Measurements from ENCODE around the gene HMCN2. TPM values are rescaled to one million over a fixed set of nuclear protein-coding genes. Genes with fewer than 3 reads are reported as not detected.

HMCN2 gene
- total RNA-seq, 4 donors from 2014 or later: 9.6 to 21.1 (median 15.5) TPM

DNA sequence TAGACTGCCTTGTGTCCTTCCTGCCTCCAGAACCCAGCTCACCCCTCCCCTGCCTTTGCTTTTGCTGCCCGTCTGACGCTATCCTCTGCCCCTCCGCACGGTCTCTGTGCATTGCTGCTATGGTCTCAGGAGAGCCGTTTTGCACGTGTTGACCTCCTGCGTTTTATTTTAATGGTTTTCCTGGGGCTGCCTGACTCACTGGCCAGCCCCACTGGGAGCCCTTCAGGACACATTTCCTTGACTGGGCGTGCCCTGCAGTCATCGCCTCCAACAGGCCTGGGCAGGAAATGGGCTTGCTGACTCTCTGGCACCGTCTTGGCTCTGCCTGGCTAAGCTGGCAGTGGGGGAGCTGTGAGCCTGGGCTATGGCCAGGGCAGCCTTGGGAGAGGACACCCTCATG lies 161.3 kb downstream of the HMCN2 start:
- TF ChIP-seq, protein P1, sequence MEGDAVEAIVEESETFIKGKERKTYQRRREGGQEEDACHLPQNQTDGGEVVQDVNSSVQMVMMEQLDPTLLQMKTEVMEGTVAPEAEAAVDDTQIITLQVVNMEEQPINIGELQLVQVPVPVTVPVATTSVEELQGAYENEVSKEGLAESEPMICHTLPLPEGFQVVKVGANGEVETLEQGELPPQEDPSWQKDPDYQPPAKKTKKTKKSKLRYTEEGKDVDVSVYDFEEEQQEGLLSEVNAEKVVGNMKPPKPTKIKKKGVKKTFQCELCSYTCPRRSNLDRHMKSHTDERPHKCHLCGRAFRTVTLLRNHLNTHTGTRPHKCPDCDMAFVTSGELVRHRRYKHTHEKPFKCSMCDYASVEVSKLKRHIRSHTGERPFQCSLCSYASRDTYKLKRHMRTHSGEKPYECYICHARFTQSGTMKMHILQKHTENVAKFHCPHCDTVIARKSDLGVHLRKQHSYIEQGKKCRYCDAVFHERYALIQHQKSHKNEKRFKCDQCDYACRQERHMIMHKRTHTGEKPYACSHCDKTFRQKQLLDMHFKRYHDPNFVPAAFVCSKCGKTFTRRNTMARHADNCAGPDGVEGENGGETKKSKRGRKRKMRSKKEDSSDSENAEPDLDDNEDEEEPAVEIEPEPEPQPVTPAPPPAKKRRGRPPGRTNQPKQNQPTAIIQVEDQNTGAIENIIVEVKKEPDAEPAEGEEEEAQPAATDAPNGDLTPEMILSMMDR (IDR thresholded peaks at IDR 0.05): no peak
- Histone ChIP-seq H3K36me3 (peaks cover 0 to 44% of the 10 kb centered on the region in 2 donors), H3K27me3 (no peaks in the 10 kb centered on the region), H3K4me1 (peaks cover 0 to 11% (median 0%) of the 10 kb centered on the region in 3 donors), H3K9me3 (no peaks in the 10 kb centered on the region), H3K27ac (no peak overlapping the region), H3K4me3 (no peak overlapping the region)
- 79% methylated on average over 6 of the region's 10 CpGs; no CpG with 5 or more reads in 1 of the 2 donors for WGBS, 2 donors (ENCODE audit: low coverage in 1 of 2)
- peak; percentile 31 for ATAC-seq

DNA sequence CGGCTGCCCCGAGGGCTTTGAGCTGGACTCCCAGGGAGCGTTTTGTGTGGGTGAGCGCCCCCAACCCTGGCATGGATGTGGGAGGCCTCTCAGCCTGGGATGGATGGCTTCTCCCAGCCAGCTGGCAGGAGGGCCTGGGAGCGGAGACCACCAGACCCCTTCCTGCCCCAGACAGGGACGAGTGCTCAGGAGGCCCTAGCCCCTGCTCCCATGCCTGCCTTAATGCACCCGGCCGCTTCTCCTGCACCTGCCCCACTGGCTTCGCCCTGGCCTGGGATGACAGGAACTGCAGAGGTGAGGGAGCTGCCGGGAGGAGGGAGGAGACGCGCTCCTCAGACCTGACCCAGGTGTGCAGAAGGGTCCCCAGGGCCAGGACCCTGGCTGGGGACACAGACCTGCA lies 161.8 kb downstream of the HMCN2 start:
- TF ChIP-seq, protein P1 (IDR thresholded peaks at IDR 0.05): no peak
- TF ChIP-seq POLR2AphosphoS5 (IDR thresholded peaks at IDR 0.05): no peak
- no peak for TF ChIP-seq POLR2A (IDR thresholded peaks at IDR 0.05)
- no peak for TF ChIP-seq EP300 (IDR thresholded peaks at IDR 0.05)

DNA sequence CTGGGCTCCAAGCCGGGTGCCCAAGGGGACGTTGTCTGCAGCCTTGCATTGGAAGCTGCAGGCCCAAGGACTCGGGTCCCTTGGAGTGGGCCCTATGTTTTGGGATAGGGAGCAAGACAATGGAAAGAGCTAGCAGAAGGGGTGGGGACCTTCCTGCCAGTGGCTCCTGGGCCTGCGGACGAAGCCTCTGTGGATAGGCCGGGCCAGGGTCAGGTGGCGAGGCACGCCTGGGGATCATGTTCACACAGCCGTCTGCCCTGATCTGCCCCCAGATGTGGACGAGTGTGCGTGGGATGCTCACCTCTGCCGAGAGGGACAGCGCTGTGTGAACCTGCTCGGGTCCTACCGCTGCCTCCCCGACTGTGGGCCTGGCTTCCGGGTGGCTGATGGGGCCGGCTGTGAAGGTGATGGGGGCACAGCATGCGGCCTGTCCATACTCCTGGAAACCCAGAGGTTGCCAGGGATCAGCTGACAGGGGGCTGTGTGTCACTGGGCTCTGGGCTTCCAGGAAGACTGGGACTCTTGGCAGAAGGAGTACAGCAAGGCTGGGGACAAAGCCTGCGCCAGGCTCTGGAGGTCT lies 162.6 kb downstream of the HMCN2 start:
- TF ChIP-seq POLR2A (IDR thresholded peaks at IDR 0.05) (no peak), POLR2AphosphoS5 (IDR thresholded peaks at IDR 0.05) (no peak), EP300 (IDR thresholded peaks at IDR 0.05) (no peak)
- TF ChIP-seq, protein P1 (IDR thresholded peaks at IDR 0.05): no peak
- Histone ChIP-seq H3K27ac (no peak overlapping the region), H3K4me1 (peaks cover 0 to 12% (median 4%) of the 10 kb centered on the region in 3 donors), H3K27me3 (peaks cover 2% of the 10 kb centered on the region), H3K4me3 (no peak overlapping the region), H3K9me3 (no peaks in the 10 kb centered on the region), H3K36me3 (peaks cover 0 to 44% of the 10 kb centered on the region in 2 donors)
- no peak for ATAC-seq
- 100% methylated on average over 3 of the region's 20 CpGs; no CpG with 5 or more reads in 1 of the 2 donors for WGBS, 2 donors (ENCODE audit: low coverage in 1 of 2)

More for the DNA sequence above, 161.8 kb downstream of the HMCN2 start:
- peaks cover 0 to 44% of the 10 kb centered on the region in 2 donors for H3K36me3 ChIP-seq
- no peak for ATAC-seq
- H3K4me1 ChIP-seq: peaks cover 0 to 11% (median 0%) of the 10 kb centered on the region in 3 donors
- no peak overlapping the region for H3K4me3 ChIP-seq
- no peaks in the 10 kb centered on the region for H3K9me3 ChIP-seq
- WGBS, 2 donors (ENCODE audit: low coverage in 1 of 2): no CpG with 5 or more reads among the region's 12 CpGs
- no peak overlapping the region for H3K27ac ChIP-seq
- no peaks in the 10 kb centered on the region for H3K27me3 ChIP-seq

DNA sequence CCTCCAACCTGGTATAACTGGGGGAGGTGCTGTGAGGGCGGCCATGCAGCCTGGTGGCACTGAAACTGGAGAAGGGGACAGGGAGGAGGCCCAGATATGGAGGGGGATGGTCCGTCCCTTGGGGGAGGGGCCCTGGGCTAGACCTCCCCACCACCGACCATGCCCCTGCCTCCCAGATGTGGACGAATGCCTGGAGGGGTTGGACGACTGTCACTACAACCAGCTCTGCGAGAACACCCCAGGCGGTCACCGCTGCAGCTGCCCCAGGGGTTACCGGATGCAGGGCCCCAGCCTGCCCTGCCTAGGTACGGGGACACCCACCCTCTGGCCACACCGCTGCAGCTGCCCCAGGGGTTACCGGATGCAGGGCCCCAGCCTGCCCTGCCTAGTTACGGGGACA lies 163.8 kb downstream of the HMCN2 start:
- H3K4me1 ChIP-seq: peaks cover 0 to 13% (median 10%) of the 10 kb centered on the region in 3 donors
- no CpG with 5 or more reads among the region's 13 CpGs for WGBS, 2 donors (ENCODE audit: low coverage in 1 of 2)
- ATAC-seq: no peak
- H3K36me3 ChIP-seq: peaks cover 0 to 44% of the 10 kb centered on the region in 2 donors
- no peaks in the 10 kb centered on the region for H3K9me3 ChIP-seq
- peaks cover 10% of the 10 kb centered on the region for H3K27me3 ChIP-seq
- no peak overlapping the region for H3K4me3 ChIP-seq
- TF ChIP-seq POLR2AphosphoS5 (IDR thresholded peaks at IDR 0.05): no peak
- TF ChIP-seq EP300 (IDR thresholded peaks at IDR 0.05): no peak
- TF ChIP-seq, protein P1 (IDR thresholded peaks at IDR 0.05): no peak
- TF ChIP-seq POLR2A (IDR thresholded peaks at IDR 0.05): no peak
- H3K27ac ChIP-seq: no peak overlapping the region

DNA sequence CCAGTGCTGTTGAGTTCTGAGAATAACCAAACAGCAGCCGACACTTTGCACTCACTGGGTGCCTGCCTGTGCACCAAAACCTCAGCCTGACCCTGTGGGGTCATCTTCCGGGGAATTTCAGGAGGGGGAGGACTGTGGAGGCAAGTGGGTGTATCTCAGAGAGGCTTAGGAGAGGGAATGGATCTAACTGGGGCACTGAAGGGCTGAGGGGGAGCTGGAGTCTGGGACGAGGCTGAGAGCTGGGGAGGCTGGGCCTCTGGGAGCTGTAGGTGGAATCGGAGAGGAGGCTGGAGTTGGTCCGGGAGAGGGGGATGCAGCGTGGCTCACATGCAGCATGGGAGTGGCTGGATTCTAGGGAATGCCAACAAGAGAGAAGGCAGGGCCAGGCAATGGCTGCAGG lies 164.3 kb downstream of the HMCN2 start:
- Histone ChIP-seq H3K27ac (no peak overlapping the region), H3K4me1 (peaks cover 0 to 13% (median 10%) of the 10 kb centered on the region in 3 donors), H3K36me3 (peaks cover 0 to 43% of the 10 kb centered on the region in 2 donors), H3K27me3 (peaks cover 10% of the 10 kb centered on the region), H3K9me3 (no peaks in the 10 kb centered on the region), H3K4me3 (no peak overlapping the region)
- TF ChIP-seq POLR2AphosphoS5 (IDR thresholded peaks at IDR 0.05): no peak
- TF ChIP-seq, protein P1 (IDR thresholded peaks at IDR 0.05): no peak
- TF ChIP-seq EP300 (IDR thresholded peaks at IDR 0.05): no peak
- TF ChIP-seq POLR2A (IDR thresholded peaks at IDR 0.05): no peak
- WGBS, 2 donors (ENCODE audit: low coverage in 1 of 2): 74 to 82% methylated on average over 4 to 5 of the region's 6 CpGs
- ATAC-seq: no peak
